GM18861 (cell line): Measurements from ENCODE around the gene CBY1.

ENCODE experiments used
- ATAC-seq: cut with Tn5 transposase; IDR thresholded peaks from one replicate; pipeline ENCODE4 v1.9.1; 2021; ENCODE audit not compliant: unreplicated experiment

CBY1 gene

DNA sequence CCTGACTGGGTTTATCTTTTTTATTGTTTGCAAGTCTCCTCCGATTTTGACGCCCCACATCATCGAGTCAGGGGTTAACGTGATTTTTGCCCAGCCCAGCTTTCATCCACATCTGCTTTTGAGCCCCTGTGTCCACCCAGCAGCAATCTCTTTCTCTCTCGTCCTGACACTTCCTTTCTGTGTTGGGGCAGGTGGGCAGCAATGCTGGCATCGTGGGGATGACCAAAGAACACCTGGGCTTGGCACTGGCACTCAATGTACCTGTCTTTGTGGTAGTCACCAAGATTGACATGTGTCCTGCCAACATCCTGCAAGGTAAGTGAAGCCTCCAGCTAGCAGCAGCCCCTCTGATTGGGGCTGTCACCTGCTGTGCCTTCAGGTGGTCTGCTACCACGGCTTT, 65.1 kb downstream of the CBY1 start:
- no peak for ATAC-seq
